Medulla oblongata (tissue), 1 donor: Measurements from ENCODE around the gene SPEG.
"Not testable (repeated sequence)": the region's sequence is repeated elsewhere in the genome, so short reads cannot be mapped to it uniquely, and the experiment has no call there.

Experiments
- DNase-seq: peaks from one replicate; pipeline ENCODE4 v3.0.0-alpha.2; 2015; ENCODE audit errors: extremely low spot score

SPEG gene

GRCh38 chr2:219404954-219405353 lies 29.7 kb upstream of the SPEG start:
- DNase-seq: no peak

GRCh38 chr2:219405451-219405850 lies 29.2 kb upstream of the SPEG start:
- DNase-seq: no peak

DNA sequence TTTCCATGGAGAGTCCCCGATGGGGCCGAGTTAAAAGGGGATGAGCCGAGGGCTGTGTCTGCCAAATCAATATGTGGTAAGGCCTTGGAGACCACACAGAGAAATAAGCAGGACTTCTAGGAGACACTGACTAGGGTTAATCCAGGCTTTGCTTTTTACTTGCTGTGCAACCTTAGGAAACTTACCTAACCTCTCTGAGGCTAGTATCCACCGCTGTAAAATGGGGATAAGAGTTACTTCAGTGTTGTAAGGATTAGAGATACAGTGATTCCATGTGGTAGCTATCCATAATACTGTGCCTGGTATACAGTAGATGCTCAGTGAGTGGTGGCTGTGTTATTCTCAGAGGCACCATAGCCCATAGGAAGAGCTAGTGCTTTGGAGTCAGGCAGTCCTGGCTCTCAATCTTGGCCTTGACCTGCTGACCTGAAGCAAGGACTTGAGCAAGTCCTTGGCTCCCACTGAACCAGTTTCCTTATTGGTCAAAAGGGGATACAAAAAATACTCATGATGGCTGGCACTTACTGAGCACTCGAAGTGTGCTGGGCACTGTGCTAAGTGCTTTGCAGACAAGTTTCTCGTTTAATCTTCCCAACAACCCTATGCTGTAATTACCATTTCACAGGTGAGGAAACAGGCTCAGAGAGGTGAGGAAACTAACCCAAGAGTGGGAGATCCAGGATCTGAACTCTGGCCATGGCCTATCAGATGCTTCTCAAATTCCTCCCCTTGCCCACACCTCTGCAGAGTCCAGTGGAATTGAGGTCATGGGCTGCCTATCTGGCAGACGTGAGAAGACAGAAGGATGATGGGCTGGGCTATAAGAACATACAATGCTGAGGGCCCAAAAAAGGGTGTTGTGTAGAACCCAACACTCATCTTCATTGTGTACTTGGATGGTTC lies 28.4 kb upstream of the SPEG start:
- DNase-seq: no peak

DNA sequence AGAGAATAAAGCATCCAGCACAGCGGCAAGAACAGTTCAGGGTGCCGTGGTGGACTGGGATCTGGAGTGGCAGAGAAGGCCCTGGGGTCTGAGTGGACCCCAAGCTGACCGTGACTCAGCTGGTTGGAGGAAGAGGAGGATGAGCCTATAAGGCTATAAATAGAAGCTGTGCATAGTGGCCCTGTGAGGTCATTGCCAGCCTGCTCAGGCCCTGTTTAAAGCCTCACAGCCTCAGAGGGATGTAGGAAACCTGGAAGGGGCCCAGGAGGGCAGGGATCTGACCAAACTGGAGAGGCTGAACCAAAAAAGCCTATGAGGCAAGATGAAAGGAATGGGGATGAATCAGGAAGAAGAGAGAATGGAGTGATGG lies 27.8 kb upstream of the SPEG start:
- DNase-seq: no peak

GRCh38 chr2:219407343-219407742 lies 27.3 kb upstream of the SPEG start:
- not testable (repeated sequence) for DNase-seq

DNA sequence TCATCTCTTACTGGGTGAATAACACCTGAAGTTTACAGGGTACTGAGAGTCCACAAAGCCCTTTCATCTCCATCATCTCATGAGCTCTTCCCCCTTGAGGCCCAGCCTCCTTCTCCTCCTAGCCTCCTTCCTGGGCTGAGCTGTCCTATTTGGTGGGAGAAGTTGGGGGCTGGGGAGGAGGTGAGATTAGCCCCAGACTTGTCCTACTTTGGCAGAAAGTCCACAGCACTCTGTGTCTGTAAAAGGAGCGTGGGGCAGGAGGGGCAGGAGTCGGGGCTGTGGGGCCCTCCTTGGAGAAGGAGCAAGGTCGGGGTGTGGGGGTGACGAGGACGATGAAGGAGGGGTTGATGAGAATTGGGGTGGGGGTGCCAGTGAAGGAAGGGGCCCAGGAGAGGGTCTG lies 26.4 kb upstream of the SPEG start:
- no peak for DNase-seq

DNA sequence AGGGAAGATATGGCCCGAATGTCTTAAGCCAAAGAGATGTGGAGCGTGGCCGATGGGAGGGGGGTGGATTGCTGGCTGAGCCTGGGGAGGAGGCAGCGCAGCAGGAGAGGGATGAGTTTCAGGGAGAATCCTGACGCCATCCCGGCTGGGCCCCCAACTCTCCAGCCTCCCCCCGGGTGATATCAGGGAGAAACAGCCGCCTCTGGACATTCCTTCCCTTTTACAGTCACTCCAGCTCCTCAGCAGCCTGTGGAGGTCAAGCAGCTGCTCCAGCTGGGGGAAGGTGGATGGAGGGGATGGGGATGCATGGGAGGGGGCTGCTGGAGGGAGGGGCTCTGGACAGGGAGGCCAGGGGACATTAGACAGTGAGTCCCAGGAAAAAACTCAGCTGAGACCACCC lies 26.0 kb upstream of the SPEG start:
- DNase-seq: no peak

GRCh38 chr2:219409619-219410018 lies 25.0 kb upstream of the SPEG start:
- no peak for DNase-seq

DNA sequence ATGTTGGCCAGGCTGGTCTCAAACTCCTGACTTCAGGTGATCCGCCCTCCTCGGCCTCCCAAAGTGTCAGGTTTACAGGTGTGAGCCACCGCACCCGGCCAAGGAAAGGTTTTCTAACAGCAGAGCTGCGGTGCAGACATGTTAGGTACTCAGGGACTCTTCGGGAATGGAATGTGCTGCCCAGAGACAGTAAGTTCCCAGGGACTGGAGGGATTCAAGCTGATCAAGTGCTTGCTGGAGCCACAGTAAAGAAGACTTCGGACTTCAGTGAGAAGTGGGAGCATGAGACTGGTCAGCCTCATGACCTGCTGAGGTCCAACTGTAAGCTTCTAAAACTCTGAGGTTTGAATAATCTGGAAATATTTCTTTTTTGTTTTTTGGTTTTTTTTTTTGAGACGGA lies 24.3 kb upstream of the SPEG start:
- no peak for DNase-seq

DNA sequence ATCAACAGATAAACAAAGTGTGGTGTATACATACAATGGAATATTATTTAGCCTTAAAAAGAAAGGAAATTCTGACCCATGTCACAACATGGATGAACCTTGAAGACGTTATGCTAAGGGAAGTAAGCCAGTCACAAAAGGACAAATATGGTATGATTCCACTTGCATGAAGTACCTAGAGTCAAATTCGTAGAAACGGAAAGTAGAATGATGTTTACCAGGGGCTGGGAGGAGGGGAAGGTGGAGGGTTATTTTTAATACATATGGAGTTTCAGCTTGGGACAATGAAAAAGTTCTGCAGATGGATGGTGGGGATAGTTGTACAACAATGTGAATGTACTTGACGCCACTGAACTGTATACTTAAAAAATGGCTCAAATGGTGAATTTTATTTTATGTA lies 19.8 kb upstream of the SPEG start:
- DNase-seq: no peak

- DNase-seq: no peak
These were observed 18.9 kb upstream of the SPEG start for GRCh38 chr2:219415580-219416234.

DNA sequence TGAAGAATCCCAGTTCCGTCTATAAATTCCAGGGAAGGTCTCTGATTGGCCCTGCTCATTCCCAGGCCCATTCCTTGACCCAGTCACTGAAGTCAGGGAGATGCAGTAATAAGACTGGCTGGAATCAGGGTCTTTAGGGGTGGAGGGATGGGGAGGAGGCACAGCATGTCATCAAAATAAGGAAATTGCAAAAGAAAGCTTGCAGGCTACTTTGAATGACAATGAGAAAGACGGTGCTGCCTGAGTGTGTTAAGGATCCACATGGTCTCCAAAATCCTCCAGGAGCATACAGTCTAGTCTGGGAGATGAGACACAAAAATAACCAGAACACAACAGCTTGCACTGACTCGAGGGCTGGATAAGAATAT lies 18.4 kb upstream of the SPEG start:
- no peak for DNase-seq

DNA sequence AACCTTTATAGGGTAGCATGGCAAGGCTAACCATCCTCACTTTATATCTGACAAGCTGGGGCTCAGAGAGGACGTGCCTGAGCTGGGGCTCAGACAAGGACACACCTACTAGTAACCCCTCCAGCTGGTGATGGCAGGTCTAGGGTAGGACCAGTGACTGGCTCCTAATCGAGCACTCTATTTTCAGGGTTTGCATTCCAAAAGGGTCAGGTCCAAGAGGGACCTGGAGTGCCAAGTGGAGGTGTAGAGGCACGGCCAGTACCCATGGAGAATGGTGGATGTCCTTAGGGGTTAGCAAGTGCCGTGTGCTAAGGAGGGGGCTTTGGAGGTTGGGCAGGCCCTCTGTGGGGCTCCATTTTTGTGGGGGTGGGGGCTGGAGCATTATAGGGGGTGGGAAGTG lies 17.7 kb upstream of the SPEG start:
- DNase-seq: no peak

DNA sequence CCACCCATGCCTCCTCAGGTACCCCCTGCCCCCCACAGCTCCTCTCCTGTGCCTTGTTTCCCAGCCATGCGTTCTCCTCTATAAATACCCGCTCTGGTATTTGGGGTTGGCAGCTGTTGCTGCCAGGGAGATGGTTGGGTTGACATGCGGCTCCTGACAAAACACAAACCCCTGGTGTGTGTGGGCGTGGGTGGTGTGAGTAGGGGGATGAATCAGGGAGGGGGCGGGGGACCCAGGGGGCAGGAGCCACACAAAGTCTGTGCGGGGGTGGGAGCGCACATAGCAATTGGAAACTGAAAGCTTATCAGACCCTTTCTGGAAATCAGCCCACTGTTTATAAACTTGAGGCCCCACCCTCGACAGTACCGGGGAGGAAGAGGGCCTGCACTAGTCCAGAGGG lies 17.3 kb upstream of the SPEG start:
- DNase-seq: no peak

- DNase-seq: no peak
These were observed 16.3 kb upstream of the SPEG start, which contains the start of gene DES for GRCh38 chr2:219418155-219419011. DES (plus strand) TSS chr2:219418377; CDS start chr2:219418463, 86 bp downstream.

DNA sequence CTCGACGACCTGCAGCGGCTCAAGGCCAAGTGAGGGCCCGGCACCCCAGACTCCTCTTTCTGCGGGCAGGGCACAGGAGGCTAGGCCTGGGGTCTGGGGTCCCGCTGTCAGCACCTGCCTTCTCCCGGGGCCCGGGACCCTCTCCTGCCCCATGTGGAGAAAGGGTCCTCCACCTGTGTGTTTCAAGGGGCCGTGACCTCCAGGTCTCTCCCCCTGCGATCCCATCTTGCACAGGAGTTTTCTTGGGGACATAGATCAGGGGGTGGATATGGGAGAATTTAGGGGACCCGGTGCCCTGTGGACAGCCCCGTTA lies 15.7 kb upstream of the SPEG start:
- no peak for DNase-seq

- DNase-seq: no peak
These were observed 15.1 kb upstream of the SPEG start for GRCh38 chr2:219419331-219420197.

DNA sequence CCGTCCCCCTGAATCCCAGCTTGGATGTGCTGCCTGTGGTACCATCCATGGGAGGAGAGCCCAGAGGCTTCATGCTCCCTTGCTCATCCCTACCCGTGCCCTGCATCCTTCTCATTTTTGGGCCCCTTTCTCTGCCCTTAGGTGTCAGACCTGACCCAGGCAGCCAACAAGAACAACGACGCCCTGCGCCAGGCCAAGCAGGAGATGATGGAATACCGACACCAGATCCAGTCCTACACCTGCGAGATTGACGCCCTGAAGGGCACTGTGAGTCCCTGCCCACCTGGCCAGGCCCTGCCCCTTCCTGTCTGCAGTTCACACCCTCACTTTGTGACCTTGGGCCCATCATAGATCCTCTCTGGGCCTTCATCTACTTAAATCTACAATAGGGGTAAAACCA lies 14.0 kb upstream of the SPEG start:
- DNase-seq: no peak

GRCh38 chr2:219421323-219421722 lies 13.3 kb upstream of the SPEG start:
- no peak for DNase-seq

GRCh38 chr2:219422952-219423534 lies 11.6 kb upstream of the SPEG start:
- no peak for DNase-seq

- DNase-seq: no peak
These were observed 10.8 kb upstream of the SPEG start for GRCh38 chr2:219423652-219424377.
